GM21381 (cell line): ENCODE results near the gene GRM6.

Experiments used
- ATAC-seq: cut with Tn5 transposase; IDR thresholded peaks from one replicate; pipeline ENCODE4 v1.9.1; 2021; ENCODE audit warnings: mild to moderate bottlenecking, moderate library complexity; ENCODE audit not compliant: unreplicated experiment

Gene GRM6

DNA sequence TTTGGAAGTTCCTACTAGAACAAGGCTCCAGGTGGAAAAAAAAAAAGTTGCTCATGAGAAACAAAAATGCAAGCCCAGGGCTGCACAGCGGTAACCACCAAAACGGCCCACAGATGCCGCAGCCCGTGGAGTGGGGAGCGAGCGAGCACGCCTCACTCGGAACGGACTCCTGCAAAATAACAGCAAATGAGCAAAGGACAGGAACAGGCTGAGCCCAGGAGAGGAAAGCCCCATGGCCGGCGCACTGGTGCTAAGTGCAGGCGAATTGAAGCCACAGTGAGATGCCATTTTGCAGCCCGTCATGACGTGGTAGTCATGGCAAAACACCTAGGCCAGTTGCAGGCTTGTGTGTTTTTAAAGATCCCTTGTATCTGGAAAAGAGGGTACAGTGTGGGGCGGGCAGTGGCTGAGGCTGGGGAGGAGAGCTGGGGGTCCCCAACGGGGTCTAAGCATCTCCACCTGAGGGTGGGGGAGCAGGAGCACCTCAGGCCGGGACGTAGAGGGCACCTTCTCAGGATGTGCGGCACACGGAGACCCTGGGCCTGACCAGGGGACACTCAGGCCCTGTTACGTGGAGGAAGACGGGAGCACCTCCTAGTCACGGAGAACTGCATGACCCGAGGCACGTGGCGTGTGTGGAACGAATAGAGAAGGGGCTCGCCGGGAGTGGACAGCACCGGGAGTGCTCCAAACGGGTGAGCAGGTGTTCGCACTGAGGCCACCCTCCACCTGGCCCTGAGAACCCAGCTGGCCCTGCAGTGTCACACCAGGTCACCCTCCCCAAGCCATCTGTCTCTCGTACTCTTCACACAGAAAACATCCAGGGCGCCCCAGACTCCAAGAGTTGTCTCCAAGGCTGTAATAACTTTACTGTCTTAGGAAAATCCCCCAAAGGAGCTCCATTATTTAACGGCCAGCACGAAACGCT is 10.7 kb downstream of the GRM6 start:
- no peak for ATAC-seq

DNA sequence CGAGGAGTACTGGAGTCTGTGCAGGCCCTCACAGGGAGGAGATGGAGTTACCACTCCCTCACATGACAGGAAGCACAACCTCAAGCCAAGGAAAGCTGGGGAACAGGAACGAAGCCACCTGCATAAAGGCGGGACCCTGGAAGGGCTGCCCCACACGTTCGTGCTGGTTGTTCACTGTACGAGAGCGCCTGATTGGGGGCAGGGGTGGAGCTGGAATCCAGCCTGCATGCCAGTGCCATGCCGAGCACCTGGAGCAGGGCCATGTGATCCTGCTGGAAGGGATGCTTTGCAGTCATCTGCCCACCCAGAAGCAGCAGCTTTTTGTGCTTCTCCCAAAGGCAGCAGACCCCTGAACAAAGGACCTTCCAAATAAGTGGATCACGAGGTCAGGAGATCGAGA is 11.4 kb downstream of the GRM6 start:
- ATAC-seq: no peak

GRCh38 chr5:178982941-178983340 is 12.2 kb downstream of the GRM6 start:
- ATAC-seq: no peak

GRCh38 chr5:178981381-178981780 is 13.7 kb downstream of the GRM6 start:
- no peak for ATAC-seq

- no peak for ATAC-seq
Measured at GRCh38 chr5:178965465-178966055, 29.6 kb downstream of the GRM6 start.

- ATAC-seq: no peak
Measured at GRCh38 chr5:178941361-178941760, 53.8 kb downstream of the GRM6 start.

DNA sequence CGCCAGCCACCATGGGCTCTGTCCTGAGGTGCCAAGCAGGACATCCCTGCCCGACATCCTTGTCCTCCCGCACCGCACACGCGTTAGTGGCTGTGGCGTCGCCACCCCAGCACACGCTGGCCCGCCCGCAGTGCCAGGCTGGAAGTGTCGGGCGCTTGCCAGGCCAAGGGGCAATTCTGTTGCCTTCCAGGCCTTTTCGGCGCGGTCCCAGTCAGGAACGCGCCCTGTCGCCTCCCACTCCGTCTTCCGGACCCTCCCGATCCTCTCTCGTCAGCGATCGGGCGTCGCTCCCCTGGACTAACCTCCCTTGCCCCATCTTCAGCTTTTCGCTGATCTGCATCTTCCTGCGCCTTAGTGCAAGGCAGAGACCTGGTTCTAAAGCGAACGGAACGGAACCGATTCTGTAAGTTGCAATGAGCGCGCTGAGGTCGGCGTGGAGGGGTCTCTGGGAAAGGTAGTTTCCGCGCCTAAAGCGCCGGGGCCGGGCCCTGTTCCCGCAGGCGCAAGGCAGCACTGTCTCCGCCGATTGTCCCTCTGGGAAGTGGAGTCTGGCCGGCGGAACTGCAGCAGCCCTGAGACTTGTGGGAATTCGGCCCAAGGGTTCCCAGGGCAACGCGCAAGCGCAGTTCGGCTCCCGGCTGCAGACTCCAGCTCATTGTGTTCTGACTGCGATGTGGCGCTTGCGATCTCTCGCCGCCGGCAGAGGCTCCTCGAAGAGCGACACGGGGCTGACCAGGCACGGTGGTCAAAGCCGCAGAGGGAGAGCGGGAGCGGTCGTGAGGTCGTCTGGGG is 54.4 kb downstream of the GRM6 start, which contains the start of gene ZNF454:
ZNF454 (plus strand) TSS at position 630 of the 792 bp plus-strand sequence. CDS start 1,594 bp downstream, outside the sequence.
- ATAC-seq: no peak

- no peak for ATAC-seq
Measured at GRCh38 chr5:178931846-178932760, 63.0 kb downstream of the GRM6 start.
